EL (cell line): Measurements from ENCODE around the gene ZNF236.
"Not testable (repeated sequence)": the region's sequence is repeated elsewhere in the genome, so short reads cannot be mapped to it uniquely, and the experiment has no call there.

Source experiments
- DNase-seq: peaks from one replicate; pipeline ENCODE4 v3.0.0-alpha.2; 2016

ZNF236 gene

DNA sequence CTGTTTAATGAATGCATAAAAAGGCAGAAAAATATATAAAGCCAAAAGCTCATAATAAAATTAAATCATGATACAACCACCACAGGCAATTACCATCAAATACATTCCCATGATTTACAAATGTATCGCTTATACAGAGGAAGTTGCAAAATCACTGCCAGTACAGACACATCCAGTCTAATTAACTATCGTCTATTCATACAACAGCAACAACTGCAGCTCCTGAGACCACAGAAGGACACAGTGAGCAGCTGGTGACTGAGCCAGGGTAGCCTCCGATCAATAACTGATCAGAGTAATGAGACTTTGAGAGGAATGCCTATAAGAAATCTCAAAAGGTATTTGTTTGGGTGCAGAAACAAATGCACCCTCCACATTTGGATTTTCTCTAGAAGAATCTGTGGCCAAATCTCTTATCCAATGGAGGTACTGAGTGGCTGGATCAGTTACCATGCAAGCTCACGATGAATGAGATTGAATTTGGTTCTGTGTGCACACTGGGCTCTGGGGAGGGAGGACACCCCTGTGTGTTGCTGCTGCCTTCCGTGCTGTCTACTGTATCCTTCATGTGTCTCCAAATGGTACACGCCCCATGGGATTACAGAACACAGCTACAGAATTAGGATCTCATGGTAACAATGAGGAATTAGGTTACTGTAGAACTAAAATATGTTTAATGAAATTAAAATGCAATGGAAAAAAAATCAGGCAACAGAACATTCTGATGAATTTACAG lies 190.6 kb downstream of the ZNF236 start:
- DNase-seq = no peak

- DNase-seq = no peak
Measured at GRCh38 chr18:77013811-77014521, 191.6 kb downstream of the ZNF236 start.

DNA sequence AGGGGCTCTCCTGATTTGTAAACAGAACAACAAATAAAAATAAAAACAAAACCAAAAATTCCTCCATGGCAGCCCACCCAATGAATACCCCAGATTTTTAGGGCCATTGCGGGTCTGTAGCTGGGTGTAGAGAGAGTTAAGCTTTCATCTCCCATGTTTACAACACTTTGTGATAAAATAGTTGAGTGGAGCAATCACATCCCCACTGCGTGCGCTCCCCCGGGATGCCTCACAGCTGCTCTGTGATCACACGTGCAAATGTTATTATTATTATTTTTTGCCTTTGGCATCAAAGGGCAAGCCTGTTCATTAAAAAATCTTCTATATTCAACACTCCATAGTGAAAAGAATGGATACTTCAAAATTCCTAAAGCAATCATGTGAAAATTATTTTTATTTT lies 192.2 kb downstream of the ZNF236 start:
- no peak for DNase-seq

GRCh38 chr18:77015169-77015568 lies 192.8 kb downstream of the ZNF236 start:
- DNase-seq = no peak

DNA sequence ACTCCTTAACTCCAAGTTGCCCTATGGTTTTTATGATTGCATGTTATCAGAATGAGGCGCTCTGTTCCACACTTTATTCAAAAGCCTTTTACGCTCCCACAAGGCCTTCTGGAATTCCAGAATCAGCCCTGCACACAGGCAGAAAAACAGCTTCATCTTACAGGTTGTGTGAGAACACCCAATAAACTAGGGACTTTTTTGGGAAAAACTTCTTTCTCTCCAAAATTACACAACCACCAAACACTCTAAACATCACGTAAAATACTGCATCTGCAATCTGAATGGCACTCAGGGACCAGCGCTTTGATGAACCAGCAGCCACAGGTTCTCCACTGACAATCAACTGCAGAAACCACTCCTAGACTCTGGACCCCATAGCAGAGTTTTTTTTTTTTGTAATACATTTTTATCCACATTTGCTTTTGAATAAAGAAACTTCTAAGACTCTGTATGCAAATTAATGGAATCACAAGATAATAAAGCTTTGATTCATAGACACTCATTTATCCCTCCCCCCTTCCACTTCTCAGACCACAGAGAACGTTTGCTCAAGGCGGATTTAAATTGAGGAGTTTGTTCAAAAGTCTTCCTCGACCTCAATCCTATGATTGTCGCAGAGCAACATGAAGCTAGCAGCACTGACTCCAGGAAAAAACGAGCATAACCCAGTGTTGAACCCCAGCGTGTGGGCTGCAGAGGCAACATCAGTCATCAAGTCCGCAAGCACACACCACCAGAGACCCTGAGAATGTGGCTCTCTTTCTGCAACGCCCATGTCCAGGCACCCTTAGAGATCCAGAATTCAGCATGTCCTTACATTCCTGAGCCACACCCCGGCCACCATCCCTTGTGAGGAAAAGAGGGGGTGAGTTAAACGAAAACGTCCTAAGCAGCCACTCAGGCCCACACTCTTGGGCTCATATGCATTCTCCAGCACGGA lies 193.7 kb downstream of the ZNF236 start:
- DNase-seq = no peak

- DNase-seq = no peak
Measured at GRCh38 chr18:77016936-77017335, 194.6 kb downstream of the ZNF236 start.

- DNase-seq = no peak
Measured at GRCh38 chr18:77017355-77017754, 195.0 kb downstream of the ZNF236 start.

- not testable (repeated sequence) for DNase-seq
Measured at GRCh38 chr18:77018650-77019049, 196.3 kb downstream of the ZNF236 start.

- DNase-seq = no peak
Measured at GRCh38 chr18:77019641-77020040, 197.3 kb downstream of the ZNF236 start.
